GM19455 (cell line): ENCODE results near the gene TPSB2.
"Not testable (repeated sequence)": the region's sequence is repeated elsewhere in the genome, so short reads cannot be mapped to it uniquely, and the experiment has no call there.

Experiments
- ATAC-seq: cut with Tn5 transposase; IDR thresholded peaks from one replicate; pipeline ENCODE4 v1.9.1; 2021; ENCODE audit not compliant: unreplicated experiment

The TPSB2 gene

GRCh38 chr16:1185460-1186207, 44.4 kb downstream of the TPSB2 start:
- not testable (repeated sequence) for ATAC-seq

- ATAC-seq, result no peak
Measured at GRCh38 chr16:1184980-1185379, 45.0 kb downstream of the TPSB2 start.

DNA sequence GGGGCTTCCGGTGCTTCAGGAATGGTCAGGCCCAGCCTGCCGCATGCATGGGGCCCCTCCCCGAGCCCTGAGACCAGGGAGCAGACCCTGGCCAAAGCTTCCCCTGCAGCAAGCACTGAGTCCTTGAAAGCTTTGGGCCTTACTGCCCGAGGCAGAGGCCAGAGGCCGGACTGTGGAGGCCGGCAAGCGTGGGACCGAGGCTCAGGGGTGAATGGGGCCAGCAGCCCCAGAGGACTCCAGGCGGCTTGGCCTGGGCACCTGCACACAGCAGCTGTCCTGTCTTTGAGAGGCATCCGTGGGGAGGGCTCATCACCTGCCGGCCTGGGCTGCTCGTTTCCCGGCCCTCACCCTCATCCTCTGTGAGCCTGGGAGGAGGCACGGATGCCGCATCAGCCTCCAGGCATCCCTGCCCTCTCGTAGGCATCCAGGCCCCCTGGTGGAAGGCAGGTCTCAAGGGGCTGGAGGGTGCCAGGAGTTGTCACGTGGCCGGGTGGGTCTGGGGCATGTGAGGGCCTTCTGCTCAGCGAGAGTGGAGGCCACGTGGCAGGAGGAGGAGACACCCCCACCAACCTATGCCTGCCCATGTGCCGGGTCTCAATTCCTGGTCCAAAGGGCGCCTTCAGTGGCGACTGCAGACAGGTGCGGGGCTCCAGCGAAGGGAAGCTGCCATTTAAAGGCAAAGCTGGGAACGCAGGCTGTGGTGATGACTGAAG, 45.7 kb downstream of the TPSB2 start:
- ATAC-seq, result no peak

DNA sequence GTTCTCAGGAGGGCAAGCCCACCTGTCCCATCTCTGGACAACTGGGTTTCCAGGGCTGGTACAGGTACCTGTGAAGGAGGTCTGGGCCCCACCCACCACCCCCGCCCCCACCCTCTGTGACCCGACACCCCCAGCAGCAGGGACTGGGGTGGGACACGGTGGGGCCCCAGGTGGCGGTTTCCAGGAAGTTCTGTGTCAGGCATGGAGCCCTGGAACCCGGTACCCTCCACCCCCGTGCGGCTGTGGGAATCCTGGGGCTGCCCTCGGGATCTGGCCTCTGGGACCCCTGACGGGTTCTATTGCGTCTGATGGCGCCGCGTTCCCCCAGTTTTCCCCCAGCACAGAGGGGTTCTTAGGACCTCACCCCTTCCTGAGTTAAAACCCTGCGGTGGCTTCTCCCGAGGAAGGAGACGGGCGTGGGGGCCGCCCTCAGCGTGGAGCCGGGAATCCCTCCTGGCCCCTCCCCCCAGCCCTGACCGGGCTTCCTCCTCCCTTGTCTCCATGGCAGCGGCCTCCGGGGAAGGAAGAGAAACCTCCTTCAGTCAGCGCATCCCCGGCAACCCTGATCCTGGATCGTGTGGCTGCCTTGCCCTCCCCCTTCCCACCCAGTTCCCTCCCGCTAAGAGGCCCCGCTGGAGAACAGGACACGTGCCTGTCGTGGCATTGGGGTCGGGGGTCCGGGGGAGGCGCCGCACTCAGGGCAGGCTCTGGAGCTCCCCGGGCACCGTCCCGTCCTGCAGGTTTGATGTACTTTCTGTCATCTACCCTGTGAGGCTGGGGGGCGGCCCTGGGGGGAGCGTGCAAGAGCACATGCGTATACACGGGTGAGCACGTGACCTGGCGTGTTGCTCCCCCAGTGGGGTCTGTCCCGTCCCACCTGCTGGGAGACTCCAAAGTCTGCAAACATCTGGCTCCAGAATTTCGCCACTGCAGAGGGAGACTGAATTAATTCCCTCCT, 46.8 kb downstream of the TPSB2 start:
- ATAC-seq, result no peak

DNA sequence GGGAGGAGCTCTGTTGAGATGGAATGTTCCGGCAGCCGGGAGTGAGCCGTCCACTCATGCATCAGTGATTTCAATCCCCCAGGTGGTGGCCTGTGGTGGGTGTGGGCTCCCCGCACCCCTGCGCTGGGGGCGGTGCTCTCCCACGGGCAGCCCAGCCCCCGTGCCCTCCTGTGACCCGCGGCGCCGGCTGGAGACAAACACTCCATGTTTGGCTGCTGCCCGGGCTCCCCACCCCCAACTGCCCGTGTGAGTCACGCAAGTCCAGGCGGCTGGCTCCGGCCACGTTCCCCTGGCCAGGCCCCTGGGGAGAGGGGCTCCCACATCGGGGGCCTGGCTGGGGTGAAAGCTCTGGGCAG, 47.7 kb downstream of the TPSB2 start:
- ATAC-seq, result no peak

GRCh38 chr16:1181404-1182315, 48.3 kb downstream of the TPSB2 start:
- ATAC-seq, result no peak

DNA sequence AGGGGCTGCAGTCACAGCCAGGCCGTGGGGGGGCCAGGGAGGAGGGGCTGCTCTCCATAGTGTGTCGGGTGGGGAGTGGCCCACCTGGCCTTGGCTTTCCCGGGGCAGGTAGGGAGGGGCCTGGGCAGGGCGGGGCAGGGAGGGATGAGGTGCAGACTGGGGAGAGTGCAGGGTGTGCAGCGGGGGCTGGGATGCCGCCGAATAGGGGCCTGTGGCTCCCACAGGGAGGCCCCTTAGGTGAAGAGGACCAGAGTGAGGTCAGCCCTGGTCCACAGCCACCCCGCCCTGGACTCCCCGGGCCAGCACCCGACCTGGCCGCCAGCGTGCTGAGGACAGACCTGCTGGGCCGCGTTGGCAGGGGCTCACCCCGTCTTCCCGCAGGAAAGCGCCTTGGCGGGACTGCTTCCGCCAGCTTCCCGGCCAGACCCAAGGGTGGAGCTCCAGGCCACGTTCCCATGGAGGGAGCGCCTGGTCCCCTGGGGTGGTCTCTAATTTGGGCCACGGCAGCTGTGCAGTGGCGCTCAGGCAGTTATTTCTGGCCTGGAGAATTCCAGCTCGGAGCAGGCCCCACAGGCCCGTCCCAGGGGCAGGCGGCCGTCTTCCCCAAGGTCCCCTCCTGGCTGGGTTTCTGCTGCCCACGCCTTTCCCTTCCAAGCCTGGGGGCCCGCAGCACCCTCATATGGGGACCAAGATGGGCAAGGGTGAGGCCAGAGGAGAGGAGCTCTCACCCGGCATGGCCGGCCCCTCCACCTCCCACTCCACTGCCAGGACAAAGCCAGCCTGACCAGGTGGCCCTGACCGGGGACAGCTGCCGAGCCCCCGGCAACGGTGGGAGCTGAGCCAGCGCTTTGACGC, 49.2 kb downstream of the TPSB2 start:
- ATAC-seq, result no peak
